Stimulated activated CD4-positive, alpha-beta T cell treated with anti-CD3 and anti-CD28 coated beads, Interleukin-15, amount 100 ng/mL, for 24 hours (primary cell): Measurements from ENCODE around the gene TNFAIP8L1.

ENCODE experiments used
- DNase-seq: peaks from one replicate; pipeline ENCODE4 v3.0.0-alpha.2; 2020

Gene TNFAIP8L1

GRCh38 chr19:4613254-4613751 is 26.0 kb upstream of the TNFAIP8L1 start:
- no peak for DNase-seq

GRCh38 chr19:4618019-4618418 is 21.3 kb upstream of the TNFAIP8L1 start:
- no peak for DNase-seq

GRCh38 chr19:4619668-4620294 is 19.5 kb upstream of the TNFAIP8L1 start:
- no peak for DNase-seq

- no peak for DNase-seq
Measured at GRCh38 chr19:4620675-4621074, 18.6 kb upstream of the TNFAIP8L1 start.

- DNase-seq, result no peak
Measured at GRCh38 chr19:4622695-4623421, 16.5 kb upstream of the TNFAIP8L1 start.

- DNase-seq, result no peak
Measured at GRCh38 chr19:4624301-4624700, 15.0 kb upstream of the TNFAIP8L1 start.

GRCh38 chr19:4624733-4625362 is 14.5 kb upstream of the TNFAIP8L1 start:
- no peak for DNase-seq

GRCh38 chr19:4633140-4633967 is 6.0 kb upstream of the TNFAIP8L1 start:
- peak; percentile 66 for DNase-seq

GRCh38 chr19:4635754-4636116 is 3.6 kb upstream of the TNFAIP8L1 start:
- no peak for DNase-seq

- peak; percentile 86 for DNase-seq
Measured at GRCh38 chr19:4636151-4636717, 3.1 kb upstream of the TNFAIP8L1 start.

GRCh38 chr19:4636761-4637160 is 2.6 kb upstream of the TNFAIP8L1 start:
- DNase-seq, result no peak

- no peak for DNase-seq
Measured at GRCh38 chr19:4638317-4638716, 999 bp upstream of the TNFAIP8L1 start.

- no peak for DNase-seq
Measured at GRCh38 chr19:4639531-4640246, 373 bp downstream of the TNFAIP8L1 start.

- DNase-seq, result no peak
Measured at GRCh38 chr19:4640247-4641000, 1.1 kb downstream of the TNFAIP8L1 start.

- DNase-seq, result no peak
Measured at GRCh38 chr19:4641132-4641531, 1.8 kb downstream of the TNFAIP8L1 start.

GRCh38 chr19:4642625-4643024 is 3.3 kb downstream of the TNFAIP8L1 start:
- no peak for DNase-seq

GRCh38 chr19:4645718-4646117 is 6.4 kb downstream of the TNFAIP8L1 start:
- no peak for DNase-seq

- no peak for DNase-seq
Measured at GRCh38 chr19:4647676-4648644, 8.6 kb downstream of the TNFAIP8L1 start.

GRCh38 chr19:4649392-4650047 is 10.2 kb downstream of the TNFAIP8L1 start:
- no peak for DNase-seq

GRCh38 chr19:4650159-4650558 is 10.8 kb downstream of the TNFAIP8L1 start:
- no peak for DNase-seq
